ENCODE measurements around the gene DYNLT1.
A peak's percentile ranks its signal among the peaks of the same experiment; 100 is the strongest.
"Not testable (repeated sequence)": the region's sequence is repeated elsewhere in the genome, so short reads cannot be mapped to it uniquely, and the experiment has no call there.

Gene DYNLT1

DNA sequence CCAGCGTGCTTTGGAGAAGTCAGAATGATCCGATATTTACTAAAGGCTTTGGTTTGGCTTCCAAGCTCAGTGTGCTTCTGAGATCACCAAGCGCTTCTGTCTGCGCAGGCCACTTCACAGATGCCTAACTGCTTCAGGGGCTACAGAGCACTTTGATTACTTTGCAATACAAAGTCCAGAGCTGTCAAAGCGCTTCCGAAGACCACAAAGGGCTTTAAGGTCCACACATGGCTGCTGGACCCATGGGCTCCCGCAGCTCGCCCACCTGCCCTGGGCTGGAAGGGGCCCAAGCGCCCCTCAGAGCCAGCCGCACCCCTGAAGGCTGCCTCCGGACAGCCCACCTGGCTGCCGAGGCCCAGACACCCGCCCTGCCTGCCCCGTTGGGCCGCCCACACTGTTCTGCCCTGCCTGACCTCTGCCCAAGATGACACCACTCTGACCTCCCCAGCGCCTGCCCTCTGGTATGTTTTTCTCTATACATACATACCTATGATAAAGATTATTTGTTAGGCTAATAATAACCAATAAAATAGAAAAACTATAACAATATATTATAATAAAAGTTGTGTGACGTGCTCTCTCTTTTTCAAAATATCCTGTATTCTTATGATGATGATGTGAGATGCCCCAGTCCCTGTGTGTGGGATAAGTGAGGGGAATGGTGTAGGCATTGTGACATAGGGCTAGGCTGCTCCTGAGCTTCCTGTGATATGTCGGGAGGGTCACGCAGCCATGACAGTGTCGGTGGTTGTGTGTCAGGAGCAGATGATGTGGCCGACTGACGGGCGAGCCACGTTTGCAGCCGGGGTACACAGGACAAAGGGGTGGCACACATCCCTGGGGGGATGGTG is 22.6 kb downstream of the DYNLT1 start:
- DNase-seq = no peak

DNA sequence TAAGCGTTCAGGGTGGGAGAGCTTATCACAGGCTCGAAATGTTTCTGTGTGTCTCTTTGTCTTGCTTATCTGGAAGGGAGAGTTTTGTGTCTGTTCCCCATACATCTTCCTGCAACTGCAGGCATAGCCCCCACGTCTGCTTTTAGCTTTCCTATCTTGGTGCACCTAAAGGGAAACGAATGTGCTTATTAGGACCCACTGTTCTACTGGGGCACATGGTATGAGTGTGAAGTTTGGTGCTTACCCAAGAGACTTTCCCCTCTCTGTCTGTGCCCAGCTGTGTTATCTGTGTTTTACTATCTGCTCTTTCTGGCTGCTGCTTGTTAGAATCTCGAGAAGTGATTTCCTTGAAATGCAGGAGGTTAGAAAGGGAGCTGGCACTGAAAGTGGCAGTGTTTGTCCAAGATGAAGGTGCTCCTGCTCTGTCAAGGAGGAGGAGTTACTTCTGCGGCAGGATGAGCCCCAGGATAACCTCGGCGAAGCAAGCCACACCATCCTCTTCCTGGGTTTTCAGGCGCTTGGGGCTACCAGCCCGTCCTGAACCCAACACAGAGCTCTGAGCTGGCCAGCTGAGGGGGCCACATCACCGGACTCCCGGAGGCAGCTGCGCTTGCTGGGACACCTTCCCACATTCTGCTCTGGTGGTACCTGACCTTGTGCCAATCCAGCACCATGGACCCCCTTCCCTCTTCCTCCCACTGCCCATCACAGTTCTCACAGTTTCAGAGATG is 23.4 kb downstream of the DYNLT1 start:
- DNase-seq = no peak

DNA sequence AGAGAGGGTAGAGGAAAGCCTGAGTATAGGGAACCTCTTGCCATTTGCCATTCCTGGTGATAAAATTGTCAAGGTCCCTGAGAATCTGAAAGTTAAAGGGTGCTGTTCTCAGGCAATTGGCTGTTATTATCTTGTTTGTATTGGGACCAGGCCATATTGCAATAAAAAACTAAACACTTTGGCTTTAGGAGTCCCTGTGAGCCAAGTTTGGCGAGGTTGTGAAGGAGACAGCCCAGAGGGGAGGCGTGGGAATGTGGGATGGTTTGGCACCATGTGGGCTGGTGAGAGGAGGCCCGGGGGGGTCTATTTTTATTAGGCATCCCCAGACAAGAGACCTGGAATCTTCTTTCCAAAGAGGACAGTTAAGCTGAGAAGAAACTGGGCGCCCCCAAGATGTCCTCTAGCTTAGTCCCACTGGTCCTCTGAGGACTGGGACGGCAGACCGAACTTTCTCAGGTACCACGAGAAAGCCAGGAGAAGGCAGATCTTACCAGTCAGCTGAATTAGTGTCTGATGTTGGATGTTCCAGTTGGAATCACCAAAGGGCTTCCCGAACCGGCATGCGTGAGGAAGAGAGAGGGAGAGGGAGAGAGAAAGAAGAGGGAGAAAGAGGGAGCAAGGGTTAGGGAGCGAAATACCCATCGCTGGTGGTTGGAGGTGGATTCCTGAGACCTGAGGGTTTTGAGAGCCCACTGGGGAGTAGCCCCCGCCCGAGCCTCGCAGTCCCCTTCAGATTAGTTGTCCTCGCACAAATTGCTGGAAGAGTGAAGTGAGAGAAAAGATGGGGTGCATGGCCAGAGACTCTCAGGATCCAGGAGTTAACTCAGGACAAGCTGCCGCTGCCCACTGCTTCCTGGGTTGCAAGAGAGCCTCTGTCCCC is 24.4 kb downstream of the DYNLT1 start:
- DNase-seq = no peak

DNA sequence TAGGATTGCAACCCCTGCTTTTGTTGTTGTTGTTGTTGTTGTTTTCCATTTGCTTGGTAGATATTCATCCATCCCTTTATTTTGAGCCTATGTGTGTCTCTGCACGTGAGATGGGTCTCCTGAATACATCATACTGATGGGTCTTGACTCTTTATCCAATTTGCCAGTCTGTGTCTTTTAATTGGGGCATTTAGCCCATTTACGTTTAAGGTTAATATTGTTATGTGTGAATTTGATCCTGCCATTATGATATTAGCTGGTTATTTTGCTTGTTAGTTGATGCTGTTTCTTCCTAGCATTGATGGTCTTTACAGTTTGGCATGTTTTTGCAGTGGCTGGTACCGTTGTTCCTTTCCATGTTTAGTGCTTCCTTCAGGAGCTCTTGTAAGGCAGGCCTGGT is 26.3 kb downstream of the DYNLT1 start:
- not testable (repeated sequence) for DNase-seq

DNA sequence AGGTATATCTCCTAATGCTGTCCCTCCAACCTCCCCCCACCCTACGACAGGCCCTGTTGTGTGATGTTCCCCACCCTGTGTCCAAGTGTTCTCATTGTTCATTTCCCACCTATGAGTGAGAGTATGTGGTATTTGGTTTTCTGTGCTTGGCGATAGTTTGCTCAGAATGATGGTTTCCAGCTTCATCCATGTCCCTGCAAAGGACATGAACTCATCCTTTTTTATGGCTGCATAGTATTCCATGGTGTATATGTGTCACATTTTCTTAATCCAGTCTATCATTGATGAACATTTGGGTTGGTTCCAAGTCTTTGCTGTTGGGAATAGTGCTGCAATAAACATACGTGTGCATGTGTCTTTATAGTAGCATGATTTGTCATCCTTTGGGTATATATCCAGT is 29.9 kb downstream of the DYNLT1 start:
- DNase-seq = not testable (repeated sequence)

DNA sequence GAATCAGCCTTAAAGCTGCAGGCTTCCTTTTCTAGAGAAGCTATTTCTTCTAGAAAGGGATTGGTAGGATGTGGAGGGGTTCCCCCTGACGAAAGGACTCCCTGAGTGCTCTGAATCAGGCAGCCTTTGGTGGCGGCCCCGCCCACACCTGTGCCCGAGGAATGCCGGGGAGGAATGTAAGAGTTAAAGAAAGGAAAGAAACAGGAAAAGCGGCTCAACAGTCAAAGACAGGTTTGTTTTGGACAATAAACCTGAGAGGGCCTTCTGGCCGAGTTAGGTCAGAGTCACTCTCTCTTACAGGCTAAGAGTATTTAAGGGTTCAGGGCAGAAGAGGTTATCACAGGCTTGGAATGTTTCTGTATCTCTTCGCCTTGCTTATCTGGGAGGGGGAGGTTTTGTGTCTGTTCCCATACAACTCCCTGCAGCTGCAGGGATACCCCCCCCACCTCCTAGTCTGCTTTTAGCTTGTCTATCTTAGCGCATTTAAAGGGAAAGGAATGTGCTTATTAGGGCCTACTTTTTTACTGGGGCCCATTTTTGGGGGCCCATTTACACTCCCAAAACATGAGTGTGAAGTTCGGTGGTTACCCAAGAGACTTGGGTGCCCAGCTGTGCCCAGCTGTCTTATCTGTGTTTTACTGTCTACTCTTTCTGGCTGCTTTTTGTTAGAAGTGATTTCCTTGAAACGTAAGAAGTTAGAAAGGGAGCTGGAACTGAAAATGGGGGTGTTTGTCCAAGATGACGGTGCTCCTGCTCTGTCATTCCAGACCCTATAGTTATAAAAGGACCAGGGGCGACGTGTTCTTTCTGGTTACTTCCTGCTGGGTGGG is 32.8 kb downstream of the DYNLT1 start:
- no peak for DNase-seq

DNA sequence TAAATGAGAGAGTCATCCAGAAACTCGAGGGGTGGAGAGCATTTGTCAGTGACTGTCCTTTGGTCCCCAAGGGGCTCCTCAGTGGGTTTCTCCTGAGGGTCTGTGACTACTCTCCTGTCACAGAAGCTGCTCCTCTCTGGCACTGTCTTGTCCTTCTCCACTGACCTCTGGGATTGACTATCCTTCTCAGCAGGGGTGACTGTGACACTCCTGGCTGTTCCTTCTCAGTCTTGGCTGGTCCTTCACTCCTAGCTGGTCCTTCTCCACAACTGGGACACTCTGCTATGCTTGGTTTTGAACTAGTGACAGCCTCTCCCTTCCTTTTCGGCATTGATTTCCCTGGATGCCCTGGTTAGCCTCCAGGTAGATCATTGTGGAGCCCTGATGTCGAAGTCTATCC is 33.5 kb downstream of the DYNLT1 start:
- DNase-seq = no peak

DNA sequence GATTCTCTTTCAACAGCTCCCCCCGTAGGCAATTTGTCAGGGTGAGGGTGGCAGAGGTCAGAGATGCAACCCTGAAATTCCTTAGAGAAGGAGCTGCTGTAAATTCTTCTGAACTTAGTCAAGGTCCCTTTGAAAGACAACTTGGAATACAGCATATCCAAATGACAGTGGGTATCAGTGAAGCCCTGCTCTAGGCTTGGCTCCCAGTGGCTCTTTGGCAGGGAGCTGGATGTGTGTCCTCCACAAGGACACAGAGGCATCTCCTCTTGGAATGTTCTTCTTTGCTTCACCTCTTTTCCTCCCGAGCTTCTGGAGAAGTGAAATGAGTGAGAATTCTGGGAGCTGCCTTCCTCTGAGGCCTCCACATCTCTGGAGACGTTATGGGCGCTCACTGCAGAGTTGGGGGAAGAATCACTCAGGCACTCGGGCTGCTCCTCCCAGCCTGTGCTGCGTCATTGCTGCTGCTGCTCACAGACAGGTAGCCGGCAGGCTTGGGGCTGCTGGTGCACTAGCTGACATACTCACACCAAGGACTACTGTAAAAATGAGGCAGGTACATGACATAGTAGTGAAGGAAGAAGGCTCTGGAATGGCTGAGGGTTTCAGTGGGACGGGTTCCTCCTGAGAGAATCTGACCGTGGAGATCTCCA is 34.1 kb downstream of the DYNLT1 start:
- DNase-seq = no peak

DNA sequence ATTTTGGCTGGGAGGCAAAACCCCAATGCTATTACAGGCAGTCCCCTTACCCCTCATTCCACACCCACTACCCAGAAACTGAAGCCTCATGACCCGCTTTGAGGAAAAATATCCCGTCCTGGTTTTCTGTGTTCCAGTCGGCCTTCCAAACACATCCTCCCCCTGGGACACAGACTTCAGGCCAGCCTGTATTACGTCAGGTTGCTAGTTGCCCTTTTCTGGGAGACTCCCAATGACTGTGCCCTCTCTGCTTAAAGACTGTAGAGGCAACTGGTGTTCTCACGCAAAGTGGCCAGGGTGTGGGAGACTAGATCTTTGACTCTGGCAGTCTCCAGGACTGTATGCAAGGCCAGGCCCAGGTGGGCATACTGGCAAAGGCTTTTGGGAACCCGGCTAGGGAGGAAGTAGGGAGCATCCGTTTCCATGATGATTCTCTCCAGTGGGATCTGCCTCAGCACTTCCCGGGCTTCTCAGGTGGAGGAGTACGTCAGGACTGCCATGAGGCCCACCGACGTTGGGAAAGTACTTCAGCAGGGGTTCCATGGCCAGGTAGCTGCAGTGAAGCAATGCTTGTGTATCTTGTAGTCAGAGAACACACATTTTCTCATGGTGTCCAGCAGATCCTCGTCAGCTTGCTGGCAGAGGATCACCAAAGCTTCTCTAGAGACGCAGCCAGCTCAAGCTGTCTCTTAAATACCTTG is 34.9 kb downstream of the DYNLT1 start:
- no peak for DNase-seq

DNA sequence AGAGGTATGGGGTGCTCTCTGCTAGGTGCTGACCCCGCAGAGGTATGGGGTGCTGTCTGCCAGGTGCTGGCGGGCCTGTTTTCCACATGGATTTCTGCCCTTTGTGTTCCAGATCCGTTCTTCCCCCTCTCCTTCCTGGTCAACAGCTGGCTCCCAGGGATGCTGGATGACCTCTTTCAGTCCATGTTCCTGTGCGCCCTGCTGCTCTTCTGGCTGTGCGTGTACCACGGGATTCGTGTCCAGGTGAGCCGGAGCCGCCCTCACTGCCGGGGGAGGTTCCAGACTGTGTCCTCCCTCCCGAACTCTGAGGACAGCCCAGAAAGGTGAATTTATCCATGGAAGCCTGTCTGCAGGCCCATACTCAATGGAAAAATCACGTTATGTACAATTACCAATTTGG is 36.3 kb downstream of the DYNLT1 start:
- DNase-seq = no peak

DNA sequence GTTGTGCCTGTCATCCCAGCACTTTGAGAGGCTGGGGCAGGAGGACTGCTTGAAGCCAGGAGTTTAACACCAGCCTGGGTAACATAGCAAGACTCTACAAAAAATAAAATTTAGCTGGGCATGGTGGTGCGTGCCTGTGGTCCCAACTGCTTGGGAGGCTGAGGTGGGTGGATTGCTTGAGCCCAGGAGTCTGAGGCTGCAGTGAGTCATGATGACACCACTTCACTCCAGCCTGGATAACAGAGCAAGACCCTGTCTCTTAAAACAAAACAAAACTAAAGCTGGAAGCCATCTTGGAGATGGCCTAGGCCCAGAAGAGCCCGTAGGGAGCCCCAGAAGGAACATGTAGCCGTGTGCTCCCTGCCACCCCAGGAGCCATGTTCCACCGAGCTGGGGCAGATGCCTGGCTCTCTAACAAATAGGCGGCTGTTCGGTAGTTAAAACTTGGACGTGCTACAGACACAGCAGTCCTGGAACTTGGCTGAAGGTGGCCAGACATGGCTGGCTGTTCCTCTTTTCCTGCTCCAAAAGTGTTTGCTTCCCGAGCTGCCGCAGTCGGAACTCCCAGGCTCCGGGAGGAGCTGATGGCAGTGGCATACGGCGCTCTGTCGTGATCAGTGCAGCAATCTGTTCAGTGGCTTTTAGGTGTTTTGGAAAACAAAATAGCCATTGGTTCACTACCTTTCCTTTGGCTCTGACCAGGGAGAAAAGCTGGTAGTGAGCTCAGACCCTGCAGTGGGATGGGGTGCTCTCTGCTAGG is 37.0 kb downstream of the DYNLT1 start:
- no peak for DNase-seq

DNA sequence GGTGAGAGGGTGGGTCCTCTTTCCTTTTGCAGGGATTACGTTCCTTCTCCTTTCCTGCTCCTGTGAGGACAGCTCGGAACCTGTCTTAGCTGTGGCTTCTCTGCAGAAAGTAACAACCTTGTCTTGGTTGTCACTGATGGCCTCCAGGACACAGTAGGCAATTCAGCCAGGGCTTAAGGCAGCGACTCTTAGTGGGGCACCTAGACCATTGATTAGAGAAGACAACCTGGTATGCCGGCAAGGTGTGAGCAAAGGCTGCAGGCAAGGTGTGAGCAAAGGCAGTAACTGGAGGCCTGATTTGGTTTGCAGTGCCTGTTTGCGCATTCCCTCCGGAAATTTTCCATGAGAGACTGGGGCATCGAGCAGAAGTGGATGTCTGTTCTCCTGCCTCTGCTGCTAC is 37.6 kb downstream of the DYNLT1 start:
- DNase-seq = no peak

DNA sequence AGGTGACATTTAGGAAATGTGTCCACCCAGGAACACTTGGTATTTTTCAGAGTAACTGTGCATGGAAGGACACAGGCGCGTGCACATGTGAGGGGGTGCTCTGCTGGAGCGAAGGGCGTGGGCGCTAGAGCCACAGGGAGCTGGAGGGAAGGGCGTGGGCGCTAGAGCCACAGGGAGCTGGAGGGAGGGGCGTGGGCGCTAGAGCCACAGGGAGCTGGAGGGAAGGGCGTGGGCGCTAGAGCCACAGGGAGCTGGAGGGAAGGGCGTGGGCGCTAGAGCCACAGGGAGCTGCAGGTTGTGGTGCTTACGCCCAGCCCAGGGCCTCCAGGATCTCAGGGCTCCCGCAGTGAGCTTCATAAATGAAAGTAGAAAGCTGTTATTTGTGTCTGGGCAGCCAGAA is 38.5 kb downstream of the DYNLT1 start:
- not testable (repeated sequence) for DNase-seq

DNA sequence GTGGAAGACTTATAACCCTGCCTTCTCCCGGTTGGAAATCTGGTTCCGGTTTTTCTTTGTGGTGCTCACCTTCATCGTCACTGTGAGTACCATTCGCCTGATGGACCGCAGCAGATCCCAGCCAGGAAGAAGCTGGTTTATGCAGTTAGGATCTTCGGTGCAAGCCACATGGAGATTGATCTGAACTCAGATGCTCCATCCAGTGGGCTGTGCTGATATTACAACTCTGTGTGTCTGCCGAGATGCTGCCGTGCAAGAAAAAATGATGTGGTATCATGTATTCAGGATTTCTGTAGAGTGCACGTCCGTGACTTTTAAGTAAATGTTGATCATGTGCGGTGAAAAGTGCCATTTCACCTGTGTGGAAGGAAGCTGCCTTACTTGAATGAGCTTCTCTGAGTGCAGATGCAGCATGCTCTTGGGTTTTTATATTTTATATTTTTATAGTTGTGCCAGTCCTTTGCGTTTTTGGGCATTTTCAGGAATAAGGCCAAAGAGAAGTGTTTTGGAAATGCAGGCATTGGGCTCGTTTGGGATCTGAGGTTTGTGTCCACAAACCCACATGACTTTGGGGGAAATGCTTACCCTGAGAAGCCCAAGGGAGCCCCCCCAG is 39.2 kb downstream of the DYNLT1 start:
- DNase-seq = peak; percentile 49

DNA sequence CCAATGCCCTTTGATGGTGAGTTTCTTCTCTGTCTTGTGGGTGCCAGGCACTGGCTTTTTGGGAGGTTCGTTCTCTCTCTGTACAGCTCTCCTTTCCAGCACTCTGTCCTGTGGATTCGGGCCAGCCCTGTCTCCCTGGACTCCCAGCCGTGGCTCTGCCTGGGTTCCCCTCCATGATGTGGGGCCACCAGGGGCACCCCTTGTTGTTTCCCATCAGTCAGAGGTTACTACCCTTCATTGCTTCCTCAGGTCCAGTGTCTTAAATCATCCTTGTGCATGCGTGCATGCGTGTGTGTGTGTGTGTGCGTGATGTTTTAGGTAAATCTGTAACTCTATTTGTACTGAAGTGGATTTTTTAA is 40.5 kb downstream of the DYNLT1 start:
- DNase-seq = no peak

DNA sequence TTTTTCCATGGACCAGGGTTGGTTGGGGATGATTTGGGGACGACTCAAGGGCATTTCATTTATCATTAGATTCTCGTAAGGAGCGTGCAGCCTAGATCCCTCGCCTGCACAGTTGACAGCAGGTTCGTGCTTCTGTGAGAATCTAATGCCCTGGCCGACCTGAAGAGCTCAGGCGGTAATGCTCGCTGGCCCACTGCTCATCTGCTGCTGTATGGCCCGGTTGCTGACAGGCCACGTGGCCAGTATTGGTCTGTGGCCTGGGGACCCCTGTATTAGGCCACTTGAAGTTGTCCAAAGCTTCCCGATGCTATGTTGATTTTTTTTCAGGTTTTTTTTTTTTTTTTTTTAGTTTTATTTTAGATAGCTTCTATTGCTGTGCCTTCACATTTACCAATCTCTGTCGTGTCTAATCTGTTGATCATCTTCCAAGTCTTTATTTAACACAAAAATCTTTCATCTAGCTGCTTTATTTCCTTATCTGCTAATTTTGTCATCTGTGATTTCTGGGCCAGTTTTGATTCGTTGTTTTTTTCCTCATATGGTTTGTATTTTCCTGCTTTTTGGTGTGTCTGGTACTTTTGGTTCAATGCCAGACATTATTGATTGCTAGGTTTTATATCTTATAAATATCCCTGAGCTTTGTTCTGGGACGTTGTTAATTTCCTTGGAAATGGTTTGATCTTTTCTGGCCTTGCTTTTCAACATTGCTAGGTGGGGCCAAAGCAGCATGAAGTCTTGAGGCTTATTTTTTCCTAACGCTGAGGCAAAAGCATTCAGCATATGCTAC is 41.1 kb downstream of the DYNLT1 start:
- DNase-seq = no peak

DNA sequence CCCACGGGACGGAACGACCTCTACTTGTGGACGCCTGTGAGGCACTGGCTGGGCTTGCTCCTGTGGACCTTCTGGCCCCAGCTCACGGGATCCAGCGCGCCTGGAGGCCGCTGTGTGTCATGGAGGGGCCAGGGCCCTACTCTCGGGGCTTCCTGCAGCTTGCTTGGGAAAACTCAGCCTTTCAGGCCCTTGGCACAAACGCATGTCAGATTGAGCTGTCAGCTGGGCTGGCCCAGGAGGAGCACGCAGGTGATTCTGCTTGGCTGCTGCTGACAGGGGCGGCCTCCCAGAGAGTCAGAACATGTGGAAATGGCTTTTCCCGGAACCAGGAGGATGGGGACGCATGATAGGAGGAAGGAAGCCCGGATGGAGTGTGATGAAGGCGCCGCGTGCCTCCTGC is 44.9 kb downstream of the DYNLT1 start:
- no peak for DNase-seq

DNA sequence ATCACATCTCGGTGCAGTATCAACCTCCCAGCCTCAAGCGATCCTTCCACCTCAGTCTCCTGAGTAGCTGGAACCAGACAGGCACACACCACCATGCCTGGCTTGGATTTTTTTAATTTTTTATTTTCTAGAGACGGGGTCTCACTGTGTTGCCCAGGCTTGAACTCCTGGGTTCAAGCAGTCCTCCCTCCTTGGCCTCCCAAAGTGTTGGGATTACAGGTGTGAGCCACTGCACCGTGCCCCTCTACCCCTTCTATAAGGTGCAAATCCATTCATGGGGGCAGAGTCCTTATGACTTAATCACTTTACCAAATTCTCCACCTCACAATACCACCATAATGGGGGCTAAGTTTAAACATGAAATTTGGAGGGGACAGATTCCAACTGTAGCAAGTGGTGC is 47.0 kb downstream of the DYNLT1 start:
- DNase-seq = no peak

DNA sequence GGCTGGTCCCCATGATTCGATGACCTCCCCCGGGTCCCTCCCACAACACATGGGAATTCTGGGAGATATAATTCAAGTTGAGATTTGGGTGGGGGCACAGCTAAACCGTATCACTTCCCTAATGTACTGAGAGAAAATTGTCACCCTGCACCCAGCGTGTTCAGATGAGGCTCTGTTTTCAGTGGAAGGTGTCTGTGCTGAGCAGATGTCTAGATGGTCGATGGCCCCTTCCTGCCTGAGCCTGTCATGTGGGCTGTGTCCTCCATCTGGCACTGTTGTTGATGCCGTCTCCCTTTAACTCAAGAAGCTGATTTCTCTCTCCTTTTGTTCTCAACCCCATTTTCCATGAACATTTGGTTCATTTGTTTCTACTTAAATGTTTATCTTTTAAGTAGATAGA is 47.7 kb downstream of the DYNLT1 start:
- DNase-seq = no peak
